DND-41 (cell line): ENCODE data around the gene ARF4.
"Not testable (repeated sequence)": the region's sequence is repeated elsewhere in the genome, so short reads cannot be mapped to it uniquely, and the experiment has no call there.

Source experiments
- CTCF ChIP-seq: IDR thresholded peaks from 2 replicates; pipeline ENCODE4 v1.5.1; 2012; ENCODE audit warnings: borderline replicate concordance, low read length, moderate library complexity, mild to moderate bottlenecking; ENCODE audit not compliant: poor library complexity, severe bottlenecking; ENCODE audit errors: extremely low read depth
- EZH2 ChIP-seq: IDR thresholded peaks from 3 replicates; pipeline ENCODE4 v1.6.1; 2012; ENCODE audit warnings: borderline replicate concordance, low read depth, mild to moderate bottlenecking, moderate library complexity, low read length, inconsistent platforms; ENCODE audit not compliant: severe bottlenecking

- not testable (repeated sequence) for TF ChIP-seq CTCF, EZH2
Measured at GRCh38 chr3:57634259-57634658, 37.1 kb upstream of the ARF4 start.
